ENCODE results near the gene GSTM2. TPM values are rescaled to one million over a fixed set of nuclear protein-coding genes. Genes with fewer than 3 reads are reported as not detected.
A peak's percentile ranks its signal among the peaks of the same experiment; 100 is the strongest.

The GSTM2 gene
- total RNA-seq, 1 donor from 2014 or later: 35.7 TPM

GRCh38 chr1:109653306-109653705, 14.6 kb upstream of the GSTM2 start:
- ATAC-seq: no peak
- Histone ChIP-seq H3K9me3 (no peaks in the 10 kb centered on the region), H3K36me3 (no peaks in the 10 kb centered on the region), H3K4me3 (no peak overlapping the region), H3K27ac (no peak overlapping the region), H3K27me3 (ENCODE audit: low read depth) (no peaks in the 10 kb centered on the region), H3K4me1 (peaks cover 11% of the 10 kb centered on the region)
- DNase-seq: no peak
- intact Hi-C loops (cut with DNase I): no loop called here
- TF ChIP-seq CTCF (IDR thresholded peaks at IDR 0.05): no peak

- Histone ChIP-seq H3K36me3 (peaks cover 7% of the 10 kb centered on the region), H3K4me1 (peaks cover 11% of the 10 kb centered on the region), H3K27ac (no peak overlapping the region), H3K27me3 (ENCODE audit: low read depth) (no peaks in the 10 kb centered on the region), H3K4me3 (no peak overlapping the region), H3K9me3 (no peaks in the 10 kb centered on the region)
- DNase-seq: no peak
- ATAC-seq: no peak
- TF ChIP-seq CTCF (IDR thresholded peaks at IDR 0.05): no peak
- intact Hi-C loops (cut with DNase I): no loop called here
Measured at GRCh38 chr1:109654519-109654918, 13.3 kb upstream of the GSTM2 start.

- peak; percentile 95 to 98 for ATAC-seq
- Histone ChIP-seq H3K4me3 (peak within 1 kb of the TSS; percentile 79), H3K27me3 (ENCODE audit: low read depth) (no peaks in the 10 kb centered on the region), H3K27ac (peak within 1 kb of the TSS; percentile 88), H3K9me3 (no peaks in the 10 kb centered on the region), H3K36me3 (peaks cover 20% of the 10 kb centered on the region), H3K4me1 (peaks cover 11% of the 10 kb centered on the region)
- DNase-seq: peak; percentile 91
- intact Hi-C loops (cut with DNase I): no loop called here
- no peak for TF ChIP-seq CTCF (IDR thresholded peaks at IDR 0.05)
Measured at GRCh38 chr1:109655615-109656519, 12.0 kb upstream of the GSTM2 start, which contains the start of gene GSTM4. Gene GSTM4, plus strand, starts transcription at chr1:109656099. Its CDS starts 291 bp downstream, at chr1:109656390.

- Histone ChIP-seq H3K27me3 (ENCODE audit: low read depth) (no peaks in the 10 kb centered on the region), H3K9me3 (no peaks in the 10 kb centered on the region), H3K36me3 (peaks cover 33% of the 10 kb centered on the region), H3K4me1 (peaks cover 11% of the 10 kb centered on the region), H3K27ac (no peak overlapping the region), H3K4me3 (no peak overlapping the region)
- ATAC-seq: no peak
- no peak for TF ChIP-seq CTCF (IDR thresholded peaks at IDR 0.05)
- DNase-seq: no peak
- intact Hi-C loops (cut with DNase I): no loop called here
Measured at GRCh38 chr1:109657395-109657794, 10.5 kb upstream of the GSTM2 start.

DNA sequence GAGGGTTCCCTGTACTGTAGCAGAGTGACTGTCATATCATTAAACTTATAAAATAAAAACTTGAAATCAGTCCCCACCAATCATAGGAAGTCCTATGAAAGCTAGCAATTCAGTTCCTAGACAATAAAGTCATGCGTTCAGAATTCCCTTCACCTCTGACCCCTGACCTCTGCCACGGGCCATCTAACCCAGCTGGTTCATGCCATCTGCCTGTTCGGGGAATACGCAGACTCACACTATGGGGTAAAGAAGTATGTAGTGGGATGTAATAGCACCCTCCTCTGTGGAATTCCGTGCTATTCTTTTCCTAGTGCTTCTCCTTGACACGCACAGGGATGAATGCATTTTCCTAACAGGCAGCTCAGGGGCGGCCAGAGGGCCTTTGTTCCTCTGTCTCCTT, 9.9 kb upstream of the GSTM2 start:
- DNase-seq: no peak
- no peak for TF ChIP-seq CTCF (IDR thresholded peaks at IDR 0.05)
- Histone ChIP-seq H3K27ac (no peak overlapping the region), H3K4me1 (peaks cover 11% of the 10 kb centered on the region), H3K27me3 (ENCODE audit: low read depth) (no peaks in the 10 kb centered on the region), H3K36me3 (peaks cover 38% of the 10 kb centered on the region), H3K4me3 (no peak overlapping the region), H3K9me3 (no peaks in the 10 kb centered on the region)
- no peak for ATAC-seq
- intact Hi-C loops (cut with DNase I): no loop called here

All from lower lobe of right lung (tissue), 2 donors.